Transverse colon (tissue), 4 donors: ENCODE results near the gene SRP68. TPM values are rescaled to one million over a fixed set of nuclear protein-coding genes. Genes with fewer than 3 reads are reported as not detected.

Experiments
- DNase-seq: peaks from one replicate; pipeline ENCODE4 v3.0.0-alpha.2; 2019
- H3K27ac ChIP-seq, 4 donors: fragments of 200-600 bp; sonication (generic); 2 replicates each; pipeline ENCODE4 v1.5.1; 2016 to 2018; ENCODE audit warnings: inconsistent platforms in 4 of 4
- H3K27me3 ChIP-seq: fragments of 200-600 bp; sonication (generic); 2 replicates; pipeline ENCODE4 v1.5.1; 2017; ENCODE audit warnings: inconsistent platforms
- H3K36me3 ChIP-seq, 4 donors: fragments of 200-600 bp; sonication (generic); 2 replicates each; pipeline ENCODE4 v1.5.1; 2017 to 2019; ENCODE audit warnings: inconsistent platforms in 4 of 4
- H3K4me1 ChIP-seq, 4 donors: fragments of 200-600 bp; sonication (generic); 2 replicates each; pipeline ENCODE4 v1.5.1; 2017 to 2020; ENCODE audit warnings: inconsistent platforms in 4 of 4
- H3K4me3 ChIP-seq, 4 donors: fragments of 200-600 bp; sonication (generic); 1 replicate in 1 of 4; 2 replicates in 3 of 4; pipeline versions ENCODE4 v1.5.1 to v1.6.1; 2017 to 2019; ENCODE audit warnings: inconsistent platforms in 4 of 4
- H3K9me3 ChIP-seq, 2 donors: fragments of 200-600 bp; sonication (generic); 2 replicates each; pipeline ENCODE4 v1.5.1; 2017 to 2019; ENCODE audit warnings: inconsistent platforms in 2 of 2
- EP300 ChIP-seq: sonication (generic); formaldehyde crosslinking; IDR thresholded peaks from one replicate; pipeline ENCODE4 v1.6.1; 2017; ENCODE audit warnings: antibody characterized with exemption, low read depth
- POLR2A ChIP-seq: fragments of 450-650 bp; IDR thresholded peaks from one replicate; pipeline ENCODE4 v1.6.1; 2016; ENCODE audit warnings: antibody characterized with exemption, mild to moderate bottlenecking, moderate library complexity
- POLR2AphosphoS5 ChIP-seq, 3 donors: sonication (generic); formaldehyde crosslinking; IDR thresholded peaks; one replicate each; pipeline ENCODE4 v1.6.1; 2016; ENCODE audit warnings: antibody characterized with exemption in 3 of 3
- WGBS, 2 donors: methylation state at CpG; one replicate each; pipeline ENCODE4 v1.1.5; 2018; ENCODE audit warnings: low coverage in 1 of 2; 5-methylcytosine and 5-hydroxymethylcytosine counted together
- in situ Hi-C, 4 donors: fragments of 200-750 bp; cut with MboI; loops; one replicate each; pipeline versions ENCODE4 v1.15.0 to v1.15.1; 2017; ENCODE audit warnings: low sequenced_read_pairs in 3 of 4, low pct_ligation_motif_present in 1 of 4, low pct_unique_long_range_greater_than_20kb in 1 of 4
- intact Hi-C: fragments of 100-400 bp; cut with DNase I; formaldehyde crosslinking; loops from one replicate; pipeline ENCODE4 v1.15.1; 2023; ENCODE audit warnings: low total_unique reads
- total RNA-seq, 4 donors: library from RNA; depleted of rRNA; stranded (reverse); fragments of >200 nt; gene quantifications; one replicate each; pipeline ENCODE4 v1.1.0, GENCODE V29; 2016
- TF ChIP-seq, protein P1 (sequence below), 5 experiments: fragments of 200-600 bp in 3 of 5; fragments of 450-650 bp in 2 of 5; sonication (generic) in 3 of 5; IDR thresholded peaks; 1 replicate in 2 of 5; 2 replicates in 3 of 5; pipeline ENCODE4 v1.5.1; 2016 to 2017; ENCODE audit warnings: antibody characterized with exemption in 5 of 5, inconsistent platforms in 3 of 5, mild to moderate bottlenecking in 2 of 5, moderate library complexity in 1 of 5

The SRP68 gene
- total RNA-seq, 4 donors from 2014 or later: 11.6 to 44.8 (median 30.4) TPM

DNA sequence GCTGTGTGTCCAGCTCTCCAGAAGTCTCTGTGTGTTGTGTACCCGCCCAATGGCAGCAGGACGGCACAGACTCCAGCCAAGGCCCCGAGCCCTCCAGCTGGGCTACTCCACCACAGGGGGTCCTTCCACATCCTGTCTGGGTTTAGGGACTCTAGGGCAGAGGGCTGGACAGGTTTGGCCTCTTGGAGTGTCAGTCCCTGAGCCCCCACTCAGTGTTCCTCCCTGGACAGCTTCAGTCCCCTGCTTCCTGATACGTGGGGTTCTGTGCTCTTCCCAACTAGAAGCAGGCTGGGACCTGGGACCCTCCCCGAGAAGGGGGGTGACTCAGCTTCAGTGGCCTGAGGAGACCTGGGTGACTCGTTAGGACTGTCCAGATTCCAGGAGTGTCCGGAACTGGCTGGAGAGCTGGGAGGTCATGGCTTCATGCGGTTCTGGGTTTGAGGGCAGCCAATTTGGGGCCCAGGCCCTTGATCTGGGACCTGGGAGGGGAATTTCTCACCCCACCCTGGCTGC lies 67.5 kb downstream of the SRP68 start:
- Histone ChIP-seq H3K36me3 (no peaks in the 10 kb centered on the region), H3K4me3 (no peak overlapping the region), H3K9me3 (no peaks in the 10 kb centered on the region), H3K4me1 (peaks cover 3 to 55% (median 32%) of the 10 kb centered on the region in 4 donors), H3K27ac (peak overlapping the region; percentile 28 to 76 (median 68)), H3K27me3 (no peaks in the 10 kb centered on the region)
- DNase-seq: no peak
- no peak for TF ChIP-seq POLR2A
- no peak for TF ChIP-seq POLR2AphosphoS5 (IDR thresholded peaks at IDR 0.05)
- no peak for TF ChIP-seq EP300
- TF ChIP-seq, protein P1, sequence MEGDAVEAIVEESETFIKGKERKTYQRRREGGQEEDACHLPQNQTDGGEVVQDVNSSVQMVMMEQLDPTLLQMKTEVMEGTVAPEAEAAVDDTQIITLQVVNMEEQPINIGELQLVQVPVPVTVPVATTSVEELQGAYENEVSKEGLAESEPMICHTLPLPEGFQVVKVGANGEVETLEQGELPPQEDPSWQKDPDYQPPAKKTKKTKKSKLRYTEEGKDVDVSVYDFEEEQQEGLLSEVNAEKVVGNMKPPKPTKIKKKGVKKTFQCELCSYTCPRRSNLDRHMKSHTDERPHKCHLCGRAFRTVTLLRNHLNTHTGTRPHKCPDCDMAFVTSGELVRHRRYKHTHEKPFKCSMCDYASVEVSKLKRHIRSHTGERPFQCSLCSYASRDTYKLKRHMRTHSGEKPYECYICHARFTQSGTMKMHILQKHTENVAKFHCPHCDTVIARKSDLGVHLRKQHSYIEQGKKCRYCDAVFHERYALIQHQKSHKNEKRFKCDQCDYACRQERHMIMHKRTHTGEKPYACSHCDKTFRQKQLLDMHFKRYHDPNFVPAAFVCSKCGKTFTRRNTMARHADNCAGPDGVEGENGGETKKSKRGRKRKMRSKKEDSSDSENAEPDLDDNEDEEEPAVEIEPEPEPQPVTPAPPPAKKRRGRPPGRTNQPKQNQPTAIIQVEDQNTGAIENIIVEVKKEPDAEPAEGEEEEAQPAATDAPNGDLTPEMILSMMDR (IDR thresholded peaks at IDR 0.05): no peak
- WGBS, 2 donors: 60 to 71% methylated on average over 1 to 8 of the region's 8 CpGs
- intact Hi-C loops: loop anchor here (5.0 kb wide), 1 partner anchor 98 kb away; no protein-coding TSS in a partner anchor
- in situ Hi-C loops: loop anchor here in 3 of 4 donors (5.0 to 25.0 kb wide), 3 partner anchors 90 to 282 kb away; no protein-coding TSS in a partner anchor

DNA sequence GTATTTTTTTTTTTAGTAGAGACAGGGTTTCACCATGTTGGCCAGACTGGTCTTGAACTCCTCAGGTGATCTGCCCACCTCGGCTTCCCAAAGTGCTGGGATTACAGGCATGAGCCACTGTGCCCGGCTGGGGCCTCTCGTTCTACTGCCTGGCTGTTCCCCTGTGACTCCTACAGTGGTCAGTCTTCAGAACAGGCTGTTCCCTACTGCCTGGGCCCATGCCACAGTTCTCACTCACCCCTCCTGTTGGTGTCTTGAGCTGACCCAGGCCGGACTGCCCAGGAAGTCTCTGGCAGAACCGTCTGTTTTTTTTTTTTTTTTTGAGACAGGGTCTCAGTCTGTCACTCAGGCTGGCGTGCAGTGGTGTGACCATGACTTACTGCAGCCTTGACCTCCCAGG lies 68.4 kb downstream of the SRP68 start:
- no peak overlapping the region for H3K4me3 ChIP-seq
- H3K9me3 ChIP-seq: no peaks in the 10 kb centered on the region
- H3K27me3 ChIP-seq: no peaks in the 10 kb centered on the region
- 60 to 78% methylated on average over 1 to 6 of the region's 6 CpGs for WGBS, 2 donors
- peaks cover 3 to 64% (median 36%) of the 10 kb centered on the region in 4 donors for H3K4me1 ChIP-seq
- no peak for DNase-seq
- in situ Hi-C loops: loop anchor here in 3 of 4 donors (5.0 to 25.0 kb wide), 3 partner anchors 89 to 283 kb away; no protein-coding TSS in a partner anchor
- TF ChIP-seq, protein P1 (IDR thresholded peaks at IDR 0.05): no peak
- no peak for TF ChIP-seq POLR2AphosphoS5 (IDR thresholded peaks at IDR 0.05)
- TF ChIP-seq EP300: no peak
- TF ChIP-seq POLR2A: no peak
- intact Hi-C loops: loop anchor here (5.0 kb wide), 1 partner anchor 97 kb away; no protein-coding TSS in a partner anchor
- H3K27ac ChIP-seq: peak overlapping the region; percentile 61 to 76 (median 68)
- no peaks in the 10 kb centered on the region for H3K36me3 ChIP-seq

DNA sequence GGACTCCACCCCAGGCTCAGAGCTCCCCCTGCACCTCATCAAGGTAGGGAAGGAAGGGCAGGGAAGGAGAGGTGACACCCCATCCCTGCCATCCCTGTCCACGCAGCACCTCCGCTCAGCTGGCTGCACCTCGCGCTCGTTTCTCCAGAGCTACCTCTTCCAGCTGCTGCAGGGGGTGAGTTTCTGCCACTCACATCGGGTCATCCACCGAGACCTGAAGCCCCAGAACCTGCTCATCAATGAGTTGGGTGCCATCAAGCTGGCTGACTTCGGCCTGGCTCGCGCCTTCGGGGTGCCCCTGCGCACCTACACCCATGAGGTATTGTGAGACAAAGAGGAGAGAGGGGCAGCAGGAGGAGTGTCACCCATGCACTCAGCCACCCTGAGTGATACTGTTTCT lies 70.2 kb downstream of the SRP68 start:
- Histone ChIP-seq H3K36me3 (no peaks in the 10 kb centered on the region), H3K4me1 (peaks cover 6 to 82% (median 51%) of the 10 kb centered on the region in 4 donors), H3K27ac (peak overlapping the region in 2 of 4 donors; percentile 87 to 91), H3K4me3 (no peak overlapping the region), H3K9me3 (no peaks in the 10 kb centered on the region), H3K27me3 (no peaks in the 10 kb centered on the region)
- TF ChIP-seq POLR2AphosphoS5 (IDR thresholded peaks at IDR 0.05) (no peak), EP300 (no peak), POLR2A (no peak)
- TF ChIP-seq, protein P1 (IDR thresholded peaks at IDR 0.05): no peak
- in situ Hi-C loops (loop anchor here in 3 of 4 donors (5.0 to 25.0 kb wide), 3 partner anchors 87 to 285 kb away; no protein-coding TSS in a partner anchor), intact Hi-C loops (loop anchor here (5.0 kb wide), 1 partner anchor 95 kb away; no protein-coding TSS in a partner anchor)
- 94% methylated on average over 12 of the region's 12 CpGs; no CpG with 5 or more reads in 1 of the 2 donors for WGBS, 2 donors
- no peak for DNase-seq

GRCh38 chr17:76000755-76001521 lies 71.4 kb downstream of the SRP68 start, which contains the start of gene CDK3:
TSS of gene CDK3 (plus strand) at chr17:76000855. CDS start at chr17:76001426, 571 bp downstream.
- H3K27me3 ChIP-seq: no peaks in the 10 kb centered on the region
- no peaks in the 10 kb centered on the region for H3K9me3 ChIP-seq
- H3K4me3 ChIP-seq: no peak within 1 kb of the TSS
- peak; percentile 76 for DNase-seq
- no peak for TF ChIP-seq POLR2AphosphoS5 (IDR thresholded peaks at IDR 0.05)
- TF ChIP-seq, protein P1 (IDR thresholded peaks at IDR 0.05): peak in 1 of 5 experiments; percentile 9
- H3K36me3 ChIP-seq: no peaks in the 10 kb centered on the region
- WGBS, 2 donors: 71% methylated on average over 21 of the region's 21 CpGs; no CpG with 5 or more reads in 1 of the 2 donors
- in situ Hi-C loops (loop anchor here in 3 of 4 donors (5.0 to 25.0 kb wide), 3 partner anchors 86 to 286 kb away; no protein-coding TSS in a partner anchor), intact Hi-C loops (loop anchor here (5.0 kb wide), 1 partner anchor 94 kb away; no protein-coding TSS in a partner anchor)
- H3K27ac ChIP-seq: peak within 1 kb of the TSS; percentile 84 to 91 (median 87)
- peaks cover 13 to 90% (median 60%) of the 10 kb centered on the region in 4 donors for H3K4me1 ChIP-seq
